ENCODE measurements around the gene OVCH2.
A peak's percentile ranks its signal among the peaks of the same experiment; 100 is the strongest.

OVCH2 gene

DNA sequence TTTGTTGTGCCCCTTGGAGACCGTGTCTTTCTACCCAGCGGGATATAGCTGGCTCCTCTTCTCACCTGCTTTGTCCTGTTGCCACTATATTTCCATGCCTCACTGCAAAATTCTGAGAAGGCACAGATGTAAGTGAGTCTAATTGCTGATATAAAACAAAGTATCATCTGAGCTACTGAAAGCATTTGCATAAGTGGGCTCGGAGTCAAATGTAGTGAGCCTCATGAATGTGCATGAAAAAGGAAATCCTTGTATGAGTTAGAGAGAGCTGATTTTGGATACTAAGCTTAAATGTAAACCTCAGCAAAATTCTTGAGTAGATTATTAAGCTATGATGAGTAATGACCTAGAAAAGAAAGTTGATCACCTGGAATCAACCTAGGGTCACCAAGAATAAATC lies 13.9 kb downstream of the OVCH2 start:
- DNase-seq (ENCODE audit: low spot score): no peak
- TF ChIP-seq, protein P1, sequence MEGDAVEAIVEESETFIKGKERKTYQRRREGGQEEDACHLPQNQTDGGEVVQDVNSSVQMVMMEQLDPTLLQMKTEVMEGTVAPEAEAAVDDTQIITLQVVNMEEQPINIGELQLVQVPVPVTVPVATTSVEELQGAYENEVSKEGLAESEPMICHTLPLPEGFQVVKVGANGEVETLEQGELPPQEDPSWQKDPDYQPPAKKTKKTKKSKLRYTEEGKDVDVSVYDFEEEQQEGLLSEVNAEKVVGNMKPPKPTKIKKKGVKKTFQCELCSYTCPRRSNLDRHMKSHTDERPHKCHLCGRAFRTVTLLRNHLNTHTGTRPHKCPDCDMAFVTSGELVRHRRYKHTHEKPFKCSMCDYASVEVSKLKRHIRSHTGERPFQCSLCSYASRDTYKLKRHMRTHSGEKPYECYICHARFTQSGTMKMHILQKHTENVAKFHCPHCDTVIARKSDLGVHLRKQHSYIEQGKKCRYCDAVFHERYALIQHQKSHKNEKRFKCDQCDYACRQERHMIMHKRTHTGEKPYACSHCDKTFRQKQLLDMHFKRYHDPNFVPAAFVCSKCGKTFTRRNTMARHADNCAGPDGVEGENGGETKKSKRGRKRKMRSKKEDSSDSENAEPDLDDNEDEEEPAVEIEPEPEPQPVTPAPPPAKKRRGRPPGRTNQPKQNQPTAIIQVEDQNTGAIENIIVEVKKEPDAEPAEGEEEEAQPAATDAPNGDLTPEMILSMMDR (IDR thresholded peaks at IDR 0.05; ENCODE audit: extremely low read depth, missing control alignments): no peak

GRCh38 chr11:7691759-7692350 lies 14.4 kb downstream of the OVCH2 start:
- TF ChIP-seq, protein P1 (IDR thresholded peaks at IDR 0.05; ENCODE audit: extremely low read depth, missing control alignments): no peak
- DNase-seq (ENCODE audit: low spot score): no peak

GRCh38 chr11:7690648-7691047 lies 15.6 kb downstream of the OVCH2 start:
- TF ChIP-seq, protein P1 (IDR thresholded peaks at IDR 0.05; ENCODE audit: extremely low read depth, missing control alignments): no peak
- no peak for DNase-seq (ENCODE audit: low spot score)

- TF ChIP-seq, protein P1 (IDR thresholded peaks at IDR 0.05; ENCODE audit: extremely low read depth, missing control alignments): no peak
- no peak for DNase-seq (ENCODE audit: low spot score)
Observed at GRCh38 chr11:7689239-7689638, 17.0 kb downstream of the OVCH2 start.

GRCh38 chr11:7688238-7688826 lies 17.9 kb downstream of the OVCH2 start:
- TF ChIP-seq, protein P1 (IDR thresholded peaks at IDR 0.05; ENCODE audit: extremely low read depth, missing control alignments): peak; percentile 77
- DNase-seq (ENCODE audit: low spot score): peak; percentile 49

DNA sequence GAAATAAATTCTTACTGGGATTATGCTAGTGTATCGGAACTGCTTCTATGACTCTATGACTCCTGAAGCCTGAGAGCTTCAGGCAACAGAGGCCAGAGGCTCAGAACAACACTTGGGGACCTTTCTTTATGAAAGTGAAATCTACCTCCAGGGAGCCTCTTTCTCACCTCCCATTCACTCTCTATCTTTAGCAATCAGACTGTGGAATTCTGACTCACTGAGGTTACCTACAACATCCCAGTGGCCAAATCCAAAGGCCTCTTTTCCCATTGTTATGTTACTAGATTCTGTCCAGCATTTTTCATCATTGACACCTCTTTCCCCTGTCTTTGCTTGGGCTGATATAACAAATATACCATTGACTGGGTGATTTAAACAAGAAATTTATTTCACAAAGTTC lies 18.9 kb downstream of the OVCH2 start:
- TF ChIP-seq, protein P1 (IDR thresholded peaks at IDR 0.05; ENCODE audit: extremely low read depth, missing control alignments): no peak
- no peak for DNase-seq (ENCODE audit: low spot score)

DNA sequence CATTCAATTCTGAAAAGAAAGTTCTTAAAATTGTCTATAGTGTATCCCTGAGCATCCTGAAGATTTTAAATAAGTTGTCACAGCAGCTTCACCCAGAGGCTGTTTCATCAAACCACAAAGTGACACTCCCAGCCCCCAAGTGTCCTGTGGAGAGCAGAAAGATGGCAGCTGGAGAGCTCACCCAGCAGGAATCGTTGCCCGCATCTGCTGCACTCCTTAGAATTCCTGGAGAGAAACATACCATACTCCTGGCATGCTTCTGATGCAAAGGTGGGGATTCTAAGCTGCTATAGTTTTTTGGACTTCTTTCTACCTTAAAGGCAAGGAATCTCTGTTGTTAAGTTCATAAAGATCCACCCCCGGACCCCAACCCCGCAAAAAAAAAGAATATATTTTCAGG lies 19.5 kb downstream of the OVCH2 start:
- TF ChIP-seq, protein P1 (IDR thresholded peaks at IDR 0.05; ENCODE audit: extremely low read depth, missing control alignments): no peak
- no peak for DNase-seq (ENCODE audit: low spot score)
